ENCODE measurements around the gene CITED4.

Gene CITED4

DNA sequence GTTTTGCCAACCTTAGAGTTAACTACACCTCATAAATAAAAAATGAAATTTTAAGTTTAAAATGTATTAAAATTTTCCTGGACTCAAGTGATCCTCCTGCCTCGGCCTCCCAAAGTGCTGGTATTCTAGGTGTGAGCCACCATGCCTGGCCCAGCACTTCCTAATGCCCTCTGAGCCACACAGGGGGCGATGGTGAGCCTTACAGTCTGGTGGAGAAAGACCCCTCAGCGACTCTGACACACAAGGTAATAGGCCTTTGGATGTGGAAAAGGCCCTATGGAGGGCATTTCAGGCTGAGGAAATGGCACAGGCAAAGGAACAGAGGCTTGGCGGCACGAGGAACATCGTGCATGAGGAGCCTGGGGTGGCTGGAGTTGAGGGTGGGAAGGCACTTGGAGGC lies 6.7 kb downstream of the CITED4 start:
- H3K4me3 ChIP-seq (ENCODE audit: low read length): no peak overlapping the region
- TF ChIP-seq CTCF (conservative IDR thresholded peaks at IDR 0.05; ENCODE audit: low read length): no peak; the same call in 1 of the 2 replicates
- no peak for DNase-seq (ENCODE audit: low read depth)

GRCh38 chr1:40853885-40854170 lies 8.3 kb downstream of the CITED4 start:
- no peak for DNase-seq (ENCODE audit: low read depth)

DNA sequence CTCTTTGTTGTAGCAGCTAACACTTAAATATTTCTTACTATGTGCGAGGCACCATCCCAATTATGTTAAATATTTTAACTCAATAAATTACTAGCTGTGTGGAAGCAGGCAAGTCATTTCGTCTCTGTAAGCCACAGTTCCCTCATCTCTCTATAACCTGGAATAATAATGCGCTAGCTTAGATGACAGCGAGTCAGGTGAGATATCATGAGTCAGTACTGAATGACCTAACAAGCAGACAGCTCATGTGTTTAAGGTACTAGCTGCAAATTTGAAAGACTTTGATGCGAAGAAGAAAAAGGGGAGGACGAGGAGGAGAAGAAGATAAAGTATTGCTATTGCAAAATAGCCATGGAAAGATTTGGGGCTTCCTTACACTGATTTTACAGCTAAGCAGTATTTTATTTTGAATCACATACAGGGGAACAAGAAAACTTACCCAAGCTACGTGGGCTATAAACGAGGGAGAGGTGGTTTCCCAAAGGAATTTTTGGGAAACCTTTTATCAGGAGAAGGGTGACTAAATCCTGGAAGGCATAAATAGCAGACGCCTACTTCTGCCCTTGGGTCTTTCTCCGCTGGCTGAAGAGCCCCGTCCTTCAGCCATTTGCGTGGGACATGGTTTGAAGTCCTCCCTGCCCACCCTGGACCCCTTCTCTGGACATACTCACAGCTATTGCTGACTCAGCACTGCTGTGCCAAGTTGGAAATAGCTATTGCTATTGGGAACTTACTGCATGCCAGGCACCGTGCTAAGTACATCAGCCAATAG lies 8.9 kb downstream of the CITED4 start:
- DNase-seq (ENCODE audit: low read depth): no peak
- TF ChIP-seq CTCF (conservative IDR thresholded peaks at IDR 0.05; ENCODE audit: low read length): no peak
- no peak overlapping the region for H3K4me3 ChIP-seq (ENCODE audit: low read length)

More at GRCh38 chr1:40853885-40854170, 8.3 kb downstream of the CITED4 start:
- H3K4me3 ChIP-seq (ENCODE audit: low read length): no peak overlapping the region
- no peak for TF ChIP-seq CTCF (conservative IDR thresholded peaks at IDR 0.05; ENCODE audit: low read length)

DNA sequence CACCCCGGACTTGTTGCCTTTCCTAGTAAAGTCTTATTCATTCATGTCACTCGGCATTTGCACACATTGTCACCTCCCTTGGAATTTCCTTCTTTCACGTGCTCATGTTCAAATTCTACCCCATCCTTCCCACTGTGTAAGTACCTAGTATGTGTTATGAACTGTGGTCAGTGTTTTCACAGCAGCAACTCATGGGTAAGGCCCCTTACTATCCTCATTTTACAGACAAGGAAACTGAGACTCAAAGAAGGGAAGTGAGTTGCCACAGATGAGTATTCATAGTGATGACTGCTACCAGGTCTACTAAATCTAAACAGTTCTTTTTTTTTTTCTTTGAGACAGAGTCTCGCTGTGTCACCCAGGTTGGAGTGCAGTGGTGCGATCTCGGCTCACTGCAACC lies 10.5 kb downstream of the CITED4 start:
- H3K4me3 ChIP-seq (ENCODE audit: low read length): no peak overlapping the region
- DNase-seq (ENCODE audit: low read depth): no peak
- TF ChIP-seq CTCF (conservative IDR thresholded peaks at IDR 0.05; ENCODE audit: low read length): no peak

- peak; percentile 81 for TF ChIP-seq CTCF (conservative IDR thresholded peaks at IDR 0.05; ENCODE audit: low read length)
- peak; percentile 45 for DNase-seq (ENCODE audit: low read depth)
- H3K4me3 ChIP-seq (ENCODE audit: low read length): no peak overlapping the region
These were observed 12.2 kb downstream of the CITED4 start for GRCh38 chr1:40849801-40850592.

DNA sequence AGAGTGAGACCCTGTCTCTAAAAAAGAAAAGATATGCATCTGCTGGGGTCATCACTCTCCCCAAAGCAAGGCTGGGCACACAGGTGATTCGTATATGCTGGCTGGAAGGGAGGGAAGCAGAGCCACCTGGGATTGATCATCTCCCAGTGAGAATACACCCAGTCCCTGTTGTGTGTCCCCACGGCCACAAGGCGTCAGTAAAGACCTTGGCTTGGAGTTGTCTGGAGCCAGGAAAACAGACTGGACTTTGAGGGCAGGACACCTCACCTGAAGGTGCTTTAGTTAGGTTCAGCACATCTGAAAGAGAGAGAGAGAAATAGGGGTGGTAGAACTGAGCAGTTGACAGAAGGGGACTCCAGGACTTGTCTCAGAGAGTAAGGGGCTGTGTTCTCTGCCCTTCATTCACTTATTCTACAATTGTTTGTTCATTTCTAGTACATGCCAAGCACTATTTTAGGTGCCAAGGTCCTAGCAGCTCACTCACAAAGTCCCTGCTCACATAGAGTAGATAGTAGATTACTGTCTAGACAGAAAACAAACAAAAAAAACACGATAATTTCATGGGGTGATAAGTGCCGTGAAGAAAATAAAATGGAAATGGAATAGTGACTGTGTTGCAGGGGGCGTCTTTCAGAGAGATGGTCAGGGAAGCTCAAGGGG lies 13.5 kb downstream of the CITED4 start:
- DNase-seq (ENCODE audit: low read depth): peak; percentile 69
- peak; percentile 98 for TF ChIP-seq CTCF (conservative IDR thresholded peaks at IDR 0.05; ENCODE audit: low read length)
- no peak overlapping the region for H3K4me3 ChIP-seq (ENCODE audit: low read length)

All from AG10803 (cell line).